Activated CD8-positive, alpha-beta T cell treated with anti-CD3 and anti-CD28 coated beads, Interleukin-2, amount 10 ng/mL, durations not matched to agents 7 days and 5 days (primary cell): ENCODE measurements around the gene ARHGEF3. TPM values are rescaled to one million over a fixed set of nuclear protein-coding genes. Genes with fewer than 3 reads are reported as not detected.
A peak's percentile ranks its signal among the peaks of the same experiment; 100 is the strongest.

ENCODE experiments used
- ATAC-seq: fragments of 150-1000 bp; cut with Tn5 transposase; one replicate; pipeline ENCODE4 v1.10.0; 2021; ENCODE audit warnings: moderate library complexity
- CTCF ChIA-PET: fragments of 350-600 bp; sonication (Branson Sonifier 250); formaldehyde crosslinking; loops from one replicate; lab custom pipeline; 2021; ENCODE audit warnings: antibody characterized with exemption; lab: Charles Lee
- POLR2A ChIA-PET: fragments of 350-600 bp; sonication (Branson Sonifier 250); formaldehyde crosslinking; loops from one replicate; lab custom pipeline; 2021; ENCODE audit warnings: antibody characterized with exemption; lab: Charles Lee
- DNase-seq: peaks from one replicate; pipeline ENCODE4 v3.0.0-alpha.2; 2020
- H3K27ac Mint-ChIP-seq: one replicate; pipeline ENCODE4 v1.8.0; 2021; ENCODE audit warnings: mild to moderate bottlenecking, mixed read lengths
- H3K27me3 Mint-ChIP-seq: one replicate; pipeline ENCODE4 v1.8.0; 2021; ENCODE audit warnings: low read depth, mixed read lengths
- H3K36me3 Mint-ChIP-seq: one replicate; pipeline ENCODE4 v1.8.0; 2021; ENCODE audit warnings: low read depth, mixed read lengths
- H3K4me1 Mint-ChIP-seq: one replicate; pipeline ENCODE4 v1.8.0; 2021; ENCODE audit warnings: low read depth, mixed read lengths
- H3K4me3 Mint-ChIP-seq: one replicate; pipeline ENCODE4 v1.8.0; 2021; ENCODE audit warnings: mild to moderate bottlenecking, mixed read lengths
- H3K9me3 Mint-ChIP-seq: one replicate; pipeline ENCODE4 v1.8.0; 2022; ENCODE audit warnings: mixed read lengths; ENCODE audit not compliant: insufficient read depth
- total RNA-seq, 2 experiments: library from RNA; stranded (reverse); gene quantifications; one replicate each; pipeline ENCODE4 v1.2.3, GENCODE V29; 2021

ARHGEF3 gene
- total RNA-seq, 2 experiments from 2014 or later, result 94.6 to 101 TPM

DNA sequence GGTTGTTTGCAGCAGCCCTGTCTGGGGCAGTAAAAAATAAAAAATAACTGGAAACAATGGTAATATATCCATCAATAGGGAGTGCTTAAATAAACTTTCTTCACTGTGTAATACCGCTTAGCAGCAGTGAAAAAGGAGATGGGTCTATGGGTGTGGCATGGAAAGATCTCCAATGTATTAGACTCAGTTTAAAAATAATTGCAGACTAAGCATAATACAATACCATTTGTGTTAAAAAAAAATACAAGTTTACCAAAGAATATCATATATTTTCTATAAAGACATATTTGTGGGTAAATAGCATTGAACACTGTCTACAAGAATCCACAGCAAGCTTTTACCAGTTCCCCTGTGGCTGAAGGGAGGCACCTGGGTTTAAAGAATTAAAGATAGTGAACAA, 1.0 kb upstream of the ARHGEF3 start:
- Mint-ChIP-seq H3K27me3 (no peaks in the 10 kb centered on the region), H3K36me3 (peaks cover 25% of the 10 kb centered on the region), H3K9me3 (no peaks in the 10 kb centered on the region), H3K4me1 (peaks cover 20% of the 10 kb centered on the region), H3K27ac (peak overlapping the region; percentile 71), H3K4me3 (peak overlapping the region; percentile 79)
- POLR2A ChIA-PET, result interaction anchor here (5.7 to 10.9 kb wide), 4 partner anchors 17 to 114 kb away, joined by 83 to 309 read pairs (median 93); no protein-coding TSS in a partner anchor
- no peak for DNase-seq
- ATAC-seq, result no peak
- CTCF ChIA-PET, result interaction anchor here (1.5 to 12.6 kb wide), 10 partner anchors 10 to 193 kb away, joined by 4 to 290 read pairs (median 58); partner anchors contain the start of gene TASOR

DNA sequence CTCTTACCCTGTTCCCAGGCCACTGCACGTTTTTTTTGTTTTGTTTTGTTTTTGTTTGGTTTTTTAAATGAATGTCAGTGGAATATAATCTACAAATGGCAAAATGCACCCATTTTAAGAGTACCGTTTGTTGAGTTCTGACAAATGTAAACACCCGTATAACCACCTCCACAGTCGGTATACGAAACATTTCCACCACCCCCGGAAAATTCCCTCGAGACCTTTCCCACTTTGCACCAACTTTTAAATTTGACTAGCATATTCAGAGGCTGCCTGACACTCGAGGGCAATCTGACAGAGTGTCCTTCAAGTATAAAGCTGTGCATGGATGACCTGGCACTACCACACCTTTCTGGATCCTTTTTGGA, 613 bp upstream of the ARHGEF3 start:
- Mint-ChIP-seq H3K4me1 (peaks cover 23% of the 10 kb centered on the region), H3K4me3 (peak overlapping the region; percentile 79), H3K9me3 (no peaks in the 10 kb centered on the region), H3K27ac (peak overlapping the region; percentile 71), H3K36me3 (peaks cover 28% of the 10 kb centered on the region), H3K27me3 (no peaks in the 10 kb centered on the region)
- no peak for ATAC-seq
- CTCF ChIA-PET, result interaction anchor here (0.7 to 12.6 kb wide), 28 partner anchors 11 to 246 kb away, joined by 3 to 290 read pairs (median 16); partner anchors contain the start of gene TASOR
- POLR2A ChIA-PET, result interaction anchor here (0.9 to 10.9 kb wide), 13 partner anchors 14 to 120 kb away, joined by 3 to 309 read pairs (median 10); partner anchors contain the start of gene TASOR
- DNase-seq, result no peak

DNA sequence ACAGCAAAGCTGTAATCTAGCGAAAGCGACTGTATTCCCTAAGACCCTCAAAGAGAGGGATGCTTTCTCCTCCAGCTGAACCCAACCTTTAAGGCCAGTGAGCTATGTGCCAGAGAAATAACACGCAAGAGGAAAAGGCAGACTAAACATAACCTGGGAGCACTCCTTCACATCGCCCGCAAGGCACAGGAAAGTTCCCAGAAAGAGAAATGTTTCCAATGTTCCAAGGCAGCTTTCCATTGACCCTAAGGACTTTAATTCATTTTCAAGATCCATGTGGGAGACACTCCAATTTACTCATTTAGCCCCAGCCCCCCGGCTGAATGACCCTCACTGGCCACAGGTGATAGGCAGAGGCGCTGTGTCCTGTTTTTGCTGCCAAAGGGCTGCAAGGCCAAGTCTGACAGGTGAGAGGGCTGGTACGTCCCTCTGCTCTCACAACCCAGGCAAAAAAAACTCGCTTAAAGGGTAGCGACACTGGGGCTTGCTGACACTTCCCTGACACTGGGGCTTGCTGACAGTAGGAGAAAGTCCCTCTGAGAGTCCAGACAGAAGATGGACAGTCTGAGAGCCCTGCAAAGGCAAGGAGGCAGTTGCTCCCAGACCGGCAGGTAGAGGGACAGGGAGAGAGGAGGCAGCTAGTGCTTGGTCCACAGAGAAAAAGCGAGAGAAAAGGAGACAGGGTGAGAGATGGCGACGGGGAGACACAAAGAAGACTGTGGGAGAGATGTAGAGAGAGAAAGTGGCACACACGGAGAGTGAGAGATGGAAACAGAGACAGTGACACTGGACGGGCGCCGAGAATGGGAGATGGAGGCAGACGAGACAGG, 702 bp downstream of the ARHGEF3 start:
- ATAC-seq, result peak; percentile 18
- POLR2A ChIA-PET, result interaction anchor here (0.6 to 10.9 kb wide), 31 partner anchors 9 to 756 kb away, joined by 3 to 309 read pairs (median 7); partner anchors contain the start of gene TASOR
- Mint-ChIP-seq H3K4me3 (peak overlapping the region; percentile 83), H3K27ac (peak overlapping the region; percentile 84), H3K9me3 (no peaks in the 10 kb centered on the region), H3K36me3 (peaks cover 41% of the 10 kb centered on the region), H3K27me3 (no peaks in the 10 kb centered on the region), H3K4me1 (peaks cover 36% of the 10 kb centered on the region)
- DNase-seq, result peak; percentile 53
- CTCF ChIA-PET, result interaction anchor here (0.9 to 12.6 kb wide), 39 partner anchors 12 to 188 kb away, joined by 3 to 290 read pairs (median 8); partner anchors contain the start of gene TASOR

DNA sequence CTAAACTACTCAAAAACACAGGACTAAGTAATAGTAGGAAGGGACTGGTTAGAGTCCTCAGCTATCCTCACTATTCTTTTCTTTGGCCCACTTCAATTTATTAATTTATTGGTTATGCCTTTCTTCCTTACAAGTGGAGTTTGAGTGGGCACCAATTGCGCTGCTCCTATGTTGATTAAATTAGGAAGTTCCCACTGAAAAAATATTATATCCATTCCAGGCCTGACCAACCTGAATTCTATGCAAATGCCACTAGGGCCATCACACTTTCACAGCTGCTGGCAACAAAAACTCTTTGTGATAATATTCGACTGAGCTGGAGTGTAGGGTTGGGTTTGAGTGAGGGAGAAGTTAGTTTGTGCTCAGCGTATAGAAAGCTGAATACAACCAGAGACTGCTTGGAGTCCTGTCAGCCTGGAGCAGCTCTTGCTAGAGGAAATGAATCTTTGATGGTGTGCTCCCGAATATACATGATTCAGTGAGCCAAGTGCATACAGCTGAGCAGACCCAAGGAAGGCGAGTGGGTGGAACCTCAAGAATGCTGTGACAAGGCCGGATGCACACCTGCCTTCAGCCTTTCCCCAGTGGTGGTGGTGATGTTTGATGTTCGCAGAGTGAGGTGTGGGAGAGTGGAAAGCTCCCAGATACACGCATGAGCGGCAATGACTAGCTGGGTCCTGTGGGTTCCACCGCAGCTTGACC, 1.5 kb downstream of the ARHGEF3 start:
- Mint-ChIP-seq H3K27ac (peak overlapping the region; percentile 84), H3K27me3 (no peaks in the 10 kb centered on the region), H3K4me1 (peaks cover 44% of the 10 kb centered on the region), H3K4me3 (peak overlapping the region; percentile 83), H3K9me3 (no peaks in the 10 kb centered on the region), H3K36me3 (peaks cover 49% of the 10 kb centered on the region)
- DNase-seq (peak; percentile 84), ATAC-seq (peak; percentile 61)
- ChIA-PET CTCF (interaction anchor here (0.9 to 12.6 kb wide), 46 partner anchors 12 to 188 kb away, joined by 3 to 290 read pairs (median 8); partner anchors contain the start of gene TASOR), POLR2A (interaction anchor here (0.6 to 10.9 kb wide), 28 partner anchors 8 to 757 kb away, joined by 3 to 309 read pairs (median 8); partner anchors contain the start of gene TASOR)

DNA sequence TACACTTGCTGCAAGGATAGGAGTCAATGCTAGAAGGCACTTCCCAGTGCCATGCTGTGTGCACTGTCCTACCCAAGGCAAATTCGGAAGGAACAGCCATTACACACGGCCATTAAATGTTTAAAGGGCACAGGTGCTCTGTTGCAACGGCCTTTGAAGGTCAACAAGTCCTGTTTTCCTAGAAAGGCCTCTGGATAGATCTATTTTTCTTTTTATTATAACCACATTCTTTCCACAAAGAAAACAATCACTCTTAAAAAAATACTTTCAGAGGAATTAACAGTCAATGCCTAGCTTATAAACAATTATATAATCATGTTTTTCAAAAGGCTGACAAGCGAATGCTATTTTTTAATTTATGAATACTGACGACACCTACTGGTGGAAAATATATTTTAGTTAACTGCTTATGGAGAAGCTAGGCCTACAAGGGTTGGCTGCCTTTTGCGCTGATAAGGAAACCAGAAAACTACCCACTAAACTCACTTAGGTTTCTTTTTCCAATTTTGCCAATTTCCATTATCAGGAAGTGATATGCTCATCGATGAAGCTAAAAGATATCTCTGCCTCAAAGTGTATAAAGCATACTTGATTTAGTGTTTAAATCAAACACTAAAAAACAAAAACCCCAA, 2.4 kb downstream of the ARHGEF3 start:
- H3K4me3 Mint-ChIP-seq, result peak overlapping the region; percentile 83
- no peaks in the 10 kb centered on the region for H3K27me3 Mint-ChIP-seq
- H3K9me3 Mint-ChIP-seq, result no peaks in the 10 kb centered on the region
- peak overlapping the region; percentile 91 for H3K27ac Mint-ChIP-seq
- ChIA-PET POLR2A (interaction anchor here (0.7 to 10.9 kb wide), 14 partner anchors 13 to 189 kb away, joined by 4 to 309 read pairs (median 24); partner anchors contain the start of gene TASOR), CTCF (interaction anchor here (0.7 to 12.6 kb wide), 40 partner anchors 9 to 189 kb away, joined by 3 to 290 read pairs (median 8); partner anchors contain the start of gene TASOR)
- peaks cover 57% of the 10 kb centered on the region for H3K36me3 Mint-ChIP-seq
- ATAC-seq, result peak; percentile 9
- H3K4me1 Mint-ChIP-seq, result peaks cover 51% of the 10 kb centered on the region
- no peak for DNase-seq

DNA sequence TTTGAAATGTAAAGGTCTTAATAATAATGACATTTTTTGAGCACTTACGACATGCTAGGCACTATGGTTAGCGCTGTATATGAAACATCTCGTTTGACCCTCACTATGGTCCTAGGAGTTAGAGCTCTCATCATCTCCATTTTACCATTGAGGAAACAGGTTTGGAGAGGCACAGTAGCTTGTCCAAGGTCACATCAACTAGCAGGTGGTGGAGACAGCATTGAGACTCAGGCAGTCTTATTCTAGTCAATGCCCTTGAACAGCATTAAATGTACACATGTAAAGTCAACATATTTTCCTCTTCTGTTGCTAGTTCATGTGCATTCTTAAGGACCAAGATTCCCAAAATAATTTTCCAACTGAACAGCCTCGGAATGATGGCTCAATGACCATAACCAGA, 4.8 kb downstream of the ARHGEF3 start:
- Mint-ChIP-seq H3K36me3 (peaks cover 73% of the 10 kb centered on the region), H3K27me3 (no peaks in the 10 kb centered on the region), H3K4me1 (peaks cover 60% of the 10 kb centered on the region), H3K4me3 (peak overlapping the region; percentile 83), H3K9me3 (no peaks in the 10 kb centered on the region), H3K27ac (peak overlapping the region; percentile 77)
- ATAC-seq (no peak), DNase-seq (no peak)
- ChIA-PET CTCF (interaction anchor here (1.2 to 12.6 kb wide), 10 partner anchors 9 to 192 kb away, joined by 3 to 290 read pairs (median 72); no protein-coding TSS in a partner anchor), POLR2A (interaction anchor here (1.2 to 10.9 kb wide), 7 partner anchors 11 to 183 kb away, joined by 3 to 309 read pairs (median 28); partner anchors contain the start of gene TASOR)

DNA sequence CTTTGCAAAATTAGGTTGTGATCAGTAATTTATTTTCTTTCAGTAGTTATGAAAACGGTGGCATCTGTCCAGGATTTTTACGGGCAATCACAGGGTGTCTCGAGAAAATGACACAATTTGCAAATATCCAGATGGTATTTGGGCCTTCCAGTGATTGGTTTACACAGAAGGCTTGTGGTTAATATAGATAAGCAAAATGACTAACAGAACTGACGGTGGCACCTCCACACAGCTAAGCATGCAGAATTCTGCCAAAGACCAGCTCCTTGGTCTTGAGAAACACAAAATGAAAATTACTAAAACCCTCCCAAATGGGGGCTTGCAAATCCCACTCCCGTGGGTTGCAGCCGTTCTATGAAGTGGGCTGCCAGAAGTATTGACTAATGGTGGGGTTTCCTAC, 5.5 kb downstream of the ARHGEF3 start:
- ATAC-seq (no peak), DNase-seq (no peak)
- CTCF ChIA-PET, result interaction anchor here (1.2 to 12.0 kb wide), 5 partner anchors 16 to 93 kb away, joined by 3 to 278 read pairs (median 97); no protein-coding TSS in a partner anchor
- Mint-ChIP-seq H3K4me3 (peak overlapping the region; percentile 83), H3K36me3 (peaks cover 77% of the 10 kb centered on the region), H3K9me3 (no peaks in the 10 kb centered on the region), H3K27me3 (no peaks in the 10 kb centered on the region), H3K27ac (peak overlapping the region; percentile 77), H3K4me1 (peaks cover 66% of the 10 kb centered on the region)
- POLR2A ChIA-PET, result interaction anchor here (1.3 to 10.9 kb wide), 3 partner anchors 10 to 76 kb away, joined by 4 to 309 read pairs (median 4); no protein-coding TSS in a partner anchor

DNA sequence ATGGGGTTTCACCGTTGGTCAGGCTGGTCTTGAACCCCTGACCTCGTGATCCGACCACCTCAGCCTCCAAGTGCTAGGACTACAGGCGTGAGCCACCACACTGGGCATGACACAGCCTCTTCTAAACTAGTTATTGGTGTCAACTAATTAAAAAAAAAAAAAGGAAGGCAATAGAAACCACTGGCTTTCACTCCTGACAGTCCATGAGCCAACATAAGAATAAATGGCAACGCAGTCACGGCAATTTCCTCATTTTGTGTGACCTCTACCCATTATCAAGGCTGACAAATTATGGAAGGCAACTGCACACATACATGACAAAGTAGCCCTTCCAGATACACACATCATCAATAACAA, 5.9 kb downstream of the ARHGEF3 start:
- Mint-ChIP-seq H3K27me3 (no peaks in the 10 kb centered on the region), H3K9me3 (no peaks in the 10 kb centered on the region), H3K36me3 (peaks cover 78% of the 10 kb centered on the region), H3K27ac (peak overlapping the region; percentile 77), H3K4me3 (peak overlapping the region; percentile 83), H3K4me1 (peaks cover 70% of the 10 kb centered on the region)
- ATAC-seq, result no peak
- CTCF ChIA-PET, result interaction anchor here (1.2 to 8.0 kb wide), 3 partner anchors 37 to 92 kb away, joined by 3 to 242 read pairs (median 3); no protein-coding TSS in a partner anchor
- DNase-seq, result no peak
- POLR2A ChIA-PET, result interaction anchor here (1.3 to 10.9 kb wide), 3 partner anchors 10 to 76 kb away, joined by 4 to 309 read pairs (median 4); no protein-coding TSS in a partner anchor

DNA sequence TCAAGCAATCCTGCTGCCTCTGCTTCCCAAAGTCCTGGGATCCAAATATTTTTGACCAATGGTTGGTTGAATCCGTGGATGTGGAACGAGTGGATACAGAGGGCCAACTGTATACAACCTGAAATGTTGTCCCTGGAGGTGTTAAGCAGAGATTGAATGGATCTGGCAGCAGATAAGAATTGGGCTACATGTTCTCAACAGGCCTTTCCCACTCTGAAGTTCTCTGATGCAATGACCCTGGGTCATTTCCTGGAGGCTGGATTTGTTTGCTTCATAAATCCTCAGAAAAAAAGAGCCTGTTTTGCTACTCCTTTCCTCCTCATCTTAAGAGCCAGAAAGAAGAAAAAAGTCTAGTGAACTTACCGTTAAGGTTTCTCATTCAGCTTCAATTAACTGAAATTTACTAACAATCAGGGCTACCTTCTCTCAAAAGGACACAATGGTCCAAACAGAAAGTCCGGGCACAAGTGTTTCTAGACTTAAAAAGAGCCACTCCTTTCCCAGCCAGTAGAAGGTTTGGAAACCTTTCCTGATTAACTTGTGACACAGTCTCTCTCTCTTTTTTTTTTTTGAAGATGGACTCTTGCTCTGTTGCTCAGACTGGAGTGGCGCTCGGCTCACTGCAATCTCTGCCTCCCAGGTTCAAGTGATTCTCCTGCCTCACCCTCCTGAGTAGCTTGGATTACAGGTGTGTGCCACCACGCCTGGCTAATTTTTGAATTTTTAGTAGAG, 6.5 kb downstream of the ARHGEF3 start:
- ATAC-seq, result no peak
- H3K9me3 Mint-ChIP-seq, result no peaks in the 10 kb centered on the region
- H3K27ac Mint-ChIP-seq, result peak overlapping the region; percentile 77

DNA sequence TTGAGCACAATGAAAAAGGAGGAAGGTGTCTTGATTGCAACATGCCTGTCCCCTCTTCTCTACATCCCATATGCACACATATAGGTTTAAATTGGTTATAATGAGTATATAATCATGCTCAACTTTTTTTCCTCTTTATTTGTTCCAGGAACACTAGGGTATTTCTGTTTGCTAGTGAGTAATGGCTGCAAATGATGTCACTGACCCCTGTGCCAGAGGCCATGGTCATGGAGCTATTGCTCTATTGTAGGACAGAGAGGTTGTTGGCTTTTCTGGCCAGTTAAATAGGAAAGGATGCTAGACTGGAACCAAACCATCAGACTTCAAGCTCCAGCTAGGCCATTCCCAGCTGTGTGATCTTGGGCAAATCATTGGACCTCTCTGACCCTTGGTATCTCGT, 9.6 kb downstream of the ARHGEF3 start:
- Mint-ChIP-seq H3K27me3 (no peaks in the 10 kb centered on the region), H3K27ac (peak overlapping the region; percentile 91), H3K4me1 (peaks cover 90% of the 10 kb centered on the region), H3K4me3 (no peak overlapping the region), H3K9me3 (no peaks in the 10 kb centered on the region), H3K36me3 (peaks cover 76% of the 10 kb centered on the region)
- DNase-seq (no peak), ATAC-seq (no peak)
- POLR2A ChIA-PET, result interaction anchor here (0.9 to 10.9 kb wide), 3 partner anchors 6 to 38 kb away, joined by 3 to 309 read pairs (median 3); no protein-coding TSS in a partner anchor
- CTCF ChIA-PET, result interaction anchor here (0.7 to 9.4 kb wide), 4 partner anchors 8 to 197 kb away, joined by 3 to 290 read pairs (median 4); partner anchors contain the start of gene ARHGEF3

More for the DNA sequence above, 6.5 kb downstream of the ARHGEF3 start:
- no peak for DNase-seq
- CTCF ChIA-PET, result interaction anchor here (1.3 to 8.0 kb wide), 2 partner anchors 47 to 92 kb away, joined by 3 to 242 read pairs; no protein-coding TSS in a partner anchor
- Mint-ChIP-seq H3K27me3 (no peaks in the 10 kb centered on the region), H3K4me1 (peaks cover 76% of the 10 kb centered on the region), H3K4me3 (peak overlapping the region; percentile 38), H3K36me3 (peaks cover 73% of the 10 kb centered on the region)
- POLR2A ChIA-PET, result interaction anchor here (10.9 kb wide), 1 partner anchor 9 kb away, joined by 309 read pairs; no protein-coding TSS in a partner anchor
